ENCODE measurements around the gene SLC25A17.

DNA sequence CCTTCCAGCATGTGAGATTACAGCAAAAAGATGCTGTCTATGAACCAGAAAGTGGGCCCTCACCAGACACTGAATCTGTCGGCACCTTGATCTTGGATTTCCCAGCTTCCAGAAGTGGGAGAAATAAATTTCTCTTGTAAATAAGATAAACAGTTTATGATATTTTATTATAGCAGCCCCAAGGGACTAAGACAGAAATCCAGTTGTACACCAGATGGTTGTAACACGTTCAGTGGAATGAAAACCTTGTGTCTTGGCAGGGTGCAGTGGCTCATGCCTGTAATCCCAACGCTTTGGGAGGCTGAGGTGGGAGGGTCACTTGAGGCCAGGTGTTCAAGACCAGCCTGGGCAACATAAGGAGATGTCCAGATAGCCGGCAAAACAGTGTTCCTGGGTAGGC is 78.0 kb downstream of the SLC25A17 start:
- TF ChIP-seq EZH2 (IDR thresholded peaks at IDR 0.05) = no peak
- no peak for TF ChIP-seq POLR2AphosphoS5 (IDR thresholded peaks at IDR 0.05; ENCODE audit: borderline replicate concordance, low read depth, low read length)
- no peak for TF ChIP-seq FOXP2 (optimal IDR thresholded peaks at IDR 0.05; ENCODE audit: control extremely low read depth, extremely low read length, insufficient read depth)

All from SK-N-MC (cell line).